ENCODE results near the gene RREB1.

Gene RREB1

GRCh38 chr6:7124636-7125035, 16.9 kb downstream of the RREB1 start:
- DNase-seq = no peak

- DNase-seq = no peak
Observed at GRCh38 chr6:7125290-7125689, 17.5 kb downstream of the RREB1 start.

- DNase-seq = no peak
Observed at GRCh38 chr6:7126754-7127153, 19.0 kb downstream of the RREB1 start.

GRCh38 chr6:7127680-7128079, 19.9 kb downstream of the RREB1 start:
- DNase-seq = no peak

GRCh38 chr6:7129360-7129759, 21.6 kb downstream of the RREB1 start:
- DNase-seq = no peak

GRCh38 chr6:7129784-7130569, 22.2 kb downstream of the RREB1 start:
- no peak for DNase-seq

- no peak for DNase-seq
Observed at GRCh38 chr6:7131390-7131789, 23.6 kb downstream of the RREB1 start.

GRCh38 chr6:7132398-7133035, 24.8 kb downstream of the RREB1 start:
- DNase-seq = no peak

- DNase-seq = no peak
Observed at GRCh38 chr6:7134999-7135745, 27.4 kb downstream of the RREB1 start.

GRCh38 chr6:7135755-7136154, 28.0 kb downstream of the RREB1 start:
- no peak for DNase-seq

GRCh38 chr6:7136859-7137334, 29.1 kb downstream of the RREB1 start:
- DNase-seq = no peak

GRCh38 chr6:7137335-7138045, 29.7 kb downstream of the RREB1 start:
- peak; percentile 73 for DNase-seq

- DNase-seq = no peak
Observed at GRCh38 chr6:7138046-7138531, 30.3 kb downstream of the RREB1 start.

GRCh38 chr6:7138921-7139358, 31.2 kb downstream of the RREB1 start:
- no peak for DNase-seq

- DNase-seq = no peak
Observed at GRCh38 chr6:7139835-7140470, 32.2 kb downstream of the RREB1 start.

GRCh38 chr6:7140631-7141378, 33.0 kb downstream of the RREB1 start:
- DNase-seq = peak; percentile 72

- DNase-seq = no peak
Observed at GRCh38 chr6:7142228-7142801, 34.6 kb downstream of the RREB1 start.

- DNase-seq = no peak
Observed at GRCh38 chr6:7142918-7143475, 35.2 kb downstream of the RREB1 start.

GRCh38 chr6:7143476-7143974, 35.8 kb downstream of the RREB1 start:
- no peak for DNase-seq

GRCh38 chr6:7144872-7145584, 37.3 kb downstream of the RREB1 start:
- DNase-seq = no peak

All from fibroblast of upper back skin (primary cell).